ENCODE results near the gene OR52E6. TPM values are rescaled to one million over a fixed set of nuclear protein-coding genes. Genes with fewer than 3 reads are reported as not detected.

OR52E6 gene
- total and polyA plus RNA-seq, 4 donors: not detected

DNA sequence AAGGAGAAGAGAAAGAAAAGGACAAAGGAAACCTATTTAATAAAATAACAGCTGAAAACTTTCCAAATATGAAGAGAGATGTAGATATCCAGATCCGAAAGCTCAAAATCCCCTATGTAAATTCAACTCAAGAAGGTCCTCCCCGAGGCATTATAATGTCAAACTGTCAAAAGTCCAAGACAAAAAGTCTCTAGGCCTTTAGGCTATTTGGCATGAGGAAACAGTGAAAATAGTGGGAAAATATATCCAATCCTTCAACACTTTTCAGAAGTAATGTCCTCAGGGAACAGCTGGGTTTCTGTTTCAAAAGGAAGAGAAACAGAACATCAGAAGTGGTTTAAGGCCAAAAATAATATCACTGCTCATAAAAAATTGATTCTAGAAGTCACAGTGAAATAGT lies 36.9 kb upstream of the OR52E6 start (continued):
- TF ChIP-seq GABPA (IDR thresholded peaks at IDR 0.05 in 1 of 2, conservative IDR thresholded peaks at IDR 0.05 in 1 of 2): no peak

- Histone ChIP-seq H3K4me1 (ENCODE audit: control insufficient read depth in 4 of 4, insufficient read depth in 4 of 4, low read length in 3 of 4) (no peaks in the 10 kb centered on the region), H3K27ac (ENCODE audit: low read depth in 1 of 2, low read length in 2 of 2) (no peak overlapping the region), H3K9me3 (ENCODE audit: control insufficient read depth in 4 of 4, low read length in 3 of 4) (no peaks in the 10 kb centered on the region), H3K4me3 (ENCODE audit: low read depth in 1 of 3, low read length in 3 of 3) (no peak overlapping the region), H3K9ac (ENCODE audit: low read depth in 1 of 2, low read length in 2 of 2) (no peak overlapping the region), H3K36me3 (ENCODE audit: control insufficient read depth in 4 of 4, insufficient read depth in 3 of 4, low read depth in 1 of 4, low read length in 3 of 4) (no peaks in the 10 kb centered on the region), H3K27me3 (ENCODE audit: control insufficient read depth in 4 of 4, insufficient read depth in 4 of 4, low read length in 3 of 4) (no peaks in the 10 kb centered on the region)
- 70% methylated on average over 2 of the region's 2 CpGs for WGBS
- DNase-seq (ENCODE audit: low spot score): no peak
- TF ChIP-seq GABPA (IDR thresholded peaks at IDR 0.05 in 1 of 2, conservative IDR thresholded peaks at IDR 0.05 in 1 of 2) (no peak), EGR1 (IDR thresholded peaks at IDR 0.05; ENCODE audit: low read depth in 2 of 2) (no peak), RXRA (IDR thresholded peaks at IDR 0.05) (no peak), ATF3 (IDR thresholded peaks at IDR 0.05) (no peak), HNF4A (conservative IDR thresholded peaks at IDR 0.05) (no peak), SP1 (IDR thresholded peaks at IDR 0.05) (no peak), HNF4G (IDR thresholded peaks at IDR 0.05) (no peak), JUND (IDR thresholded peaks at IDR 0.05) (no peak), RAD21 (IDR thresholded peaks at IDR 0.05) (no peak), REST (IDR thresholded peaks at IDR 0.05) (no peak), FOXA2 (IDR thresholded peaks at IDR 0.05) (no peak), NR2F2 (IDR thresholded peaks at IDR 0.05) (no peak), YY1 (IDR thresholded peaks at IDR 0.05) (no peak), MAX (IDR thresholded peaks at IDR 0.05) (no peak), FOXA1 (IDR thresholded peaks at IDR 0.05) (no peak), TAF1 (conservative IDR thresholded peaks at IDR 0.05) (no peak)
- TF ChIP-seq, protein P1, sequence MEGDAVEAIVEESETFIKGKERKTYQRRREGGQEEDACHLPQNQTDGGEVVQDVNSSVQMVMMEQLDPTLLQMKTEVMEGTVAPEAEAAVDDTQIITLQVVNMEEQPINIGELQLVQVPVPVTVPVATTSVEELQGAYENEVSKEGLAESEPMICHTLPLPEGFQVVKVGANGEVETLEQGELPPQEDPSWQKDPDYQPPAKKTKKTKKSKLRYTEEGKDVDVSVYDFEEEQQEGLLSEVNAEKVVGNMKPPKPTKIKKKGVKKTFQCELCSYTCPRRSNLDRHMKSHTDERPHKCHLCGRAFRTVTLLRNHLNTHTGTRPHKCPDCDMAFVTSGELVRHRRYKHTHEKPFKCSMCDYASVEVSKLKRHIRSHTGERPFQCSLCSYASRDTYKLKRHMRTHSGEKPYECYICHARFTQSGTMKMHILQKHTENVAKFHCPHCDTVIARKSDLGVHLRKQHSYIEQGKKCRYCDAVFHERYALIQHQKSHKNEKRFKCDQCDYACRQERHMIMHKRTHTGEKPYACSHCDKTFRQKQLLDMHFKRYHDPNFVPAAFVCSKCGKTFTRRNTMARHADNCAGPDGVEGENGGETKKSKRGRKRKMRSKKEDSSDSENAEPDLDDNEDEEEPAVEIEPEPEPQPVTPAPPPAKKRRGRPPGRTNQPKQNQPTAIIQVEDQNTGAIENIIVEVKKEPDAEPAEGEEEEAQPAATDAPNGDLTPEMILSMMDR (IDR thresholded peaks at IDR 0.05; ENCODE audit: low read depth, low read length, missing input control): no peak
- TF ChIP-seq, protein P2, sequence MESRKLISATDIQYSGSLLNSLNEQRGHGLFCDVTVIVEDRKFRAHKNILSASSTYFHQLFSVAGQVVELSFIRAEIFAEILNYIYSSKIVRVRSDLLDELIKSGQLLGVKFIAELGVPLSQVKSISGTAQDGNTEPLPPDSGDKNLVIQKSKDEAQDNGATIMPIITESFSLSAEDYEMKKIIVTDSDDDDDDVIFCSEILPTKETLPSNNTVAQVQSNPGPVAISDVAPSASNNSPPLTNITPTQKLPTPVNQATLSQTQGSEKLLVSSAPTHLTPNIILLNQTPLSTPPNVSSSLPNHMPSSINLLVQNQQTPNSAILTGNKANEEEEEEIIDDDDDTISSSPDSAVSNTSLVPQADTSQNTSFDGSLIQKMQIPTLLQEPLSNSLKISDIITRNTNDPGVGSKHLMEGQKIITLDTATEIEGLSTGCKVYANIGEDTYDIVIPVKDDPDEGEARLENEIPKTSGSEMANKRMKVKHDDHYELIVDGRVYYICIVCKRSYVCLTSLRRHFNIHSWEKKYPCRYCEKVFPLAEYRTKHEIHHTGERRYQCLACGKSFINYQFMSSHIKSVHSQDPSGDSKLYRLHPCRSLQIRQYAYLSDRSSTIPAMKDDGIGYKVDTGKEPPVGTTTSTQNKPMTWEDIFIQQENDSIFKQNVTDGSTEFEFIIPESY (IDR thresholded peaks at IDR 0.05): no peak
These were observed 24.1 kb upstream of the OR52E6 start for GRCh38 chr11:5865826-5866225.
